Measurements from ENCODE around the gene SCUBE2.

DNA sequence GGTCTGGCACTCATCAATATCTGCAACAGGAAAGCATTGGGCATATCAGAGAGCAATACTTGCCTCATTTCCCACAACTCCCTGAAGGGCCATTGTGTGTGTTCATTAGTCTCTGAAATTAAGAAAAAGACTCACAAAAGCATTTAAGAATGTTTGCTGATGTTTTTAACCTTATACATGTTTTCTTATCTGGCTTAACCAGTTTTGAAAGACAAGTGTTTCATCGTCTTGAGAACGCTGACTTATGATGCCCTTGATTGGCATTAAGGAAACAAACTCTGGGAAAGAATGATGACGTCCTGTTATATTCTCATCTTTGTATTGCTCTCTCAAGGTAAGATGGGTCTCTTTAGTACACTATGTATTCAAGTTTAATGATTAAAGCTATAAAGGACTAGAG is 32.0 kb downstream of the SCUBE2 start:
- TF ChIP-seq, protein P1, sequence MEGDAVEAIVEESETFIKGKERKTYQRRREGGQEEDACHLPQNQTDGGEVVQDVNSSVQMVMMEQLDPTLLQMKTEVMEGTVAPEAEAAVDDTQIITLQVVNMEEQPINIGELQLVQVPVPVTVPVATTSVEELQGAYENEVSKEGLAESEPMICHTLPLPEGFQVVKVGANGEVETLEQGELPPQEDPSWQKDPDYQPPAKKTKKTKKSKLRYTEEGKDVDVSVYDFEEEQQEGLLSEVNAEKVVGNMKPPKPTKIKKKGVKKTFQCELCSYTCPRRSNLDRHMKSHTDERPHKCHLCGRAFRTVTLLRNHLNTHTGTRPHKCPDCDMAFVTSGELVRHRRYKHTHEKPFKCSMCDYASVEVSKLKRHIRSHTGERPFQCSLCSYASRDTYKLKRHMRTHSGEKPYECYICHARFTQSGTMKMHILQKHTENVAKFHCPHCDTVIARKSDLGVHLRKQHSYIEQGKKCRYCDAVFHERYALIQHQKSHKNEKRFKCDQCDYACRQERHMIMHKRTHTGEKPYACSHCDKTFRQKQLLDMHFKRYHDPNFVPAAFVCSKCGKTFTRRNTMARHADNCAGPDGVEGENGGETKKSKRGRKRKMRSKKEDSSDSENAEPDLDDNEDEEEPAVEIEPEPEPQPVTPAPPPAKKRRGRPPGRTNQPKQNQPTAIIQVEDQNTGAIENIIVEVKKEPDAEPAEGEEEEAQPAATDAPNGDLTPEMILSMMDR (IDR thresholded peaks at IDR 0.05) = no peak
- no peak for TF ChIP-seq POLR2AphosphoS5 (IDR thresholded peaks at IDR 0.05)
